ENCODE measurements around the gene ZNF292.
"Not testable (repeated sequence)": the region's sequence is repeated elsewhere in the genome, so short reads cannot be mapped to it uniquely, and the experiment has no call there.

ZNF292 gene

DNA sequence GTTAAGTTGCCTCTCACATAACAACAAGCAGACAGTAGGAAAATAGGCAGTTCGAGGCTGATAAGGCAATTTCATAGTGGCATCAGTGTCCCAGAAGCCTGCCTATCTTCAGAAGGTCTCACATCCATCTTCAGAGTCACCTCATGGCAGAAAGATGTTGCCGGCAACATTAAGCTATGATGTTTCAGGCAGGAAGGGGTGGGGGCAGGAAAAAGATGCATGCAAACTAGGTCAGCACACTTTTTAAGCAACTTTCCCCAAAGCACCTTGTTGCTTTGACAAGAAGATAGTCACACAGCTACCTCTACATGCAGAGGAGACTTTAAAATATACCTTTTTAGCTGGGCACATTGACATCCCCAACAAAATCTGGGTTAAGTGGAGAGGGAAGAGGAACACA is 123.8 kb downstream of the ZNF292 start:
- DNase-seq, result no peak

DNA sequence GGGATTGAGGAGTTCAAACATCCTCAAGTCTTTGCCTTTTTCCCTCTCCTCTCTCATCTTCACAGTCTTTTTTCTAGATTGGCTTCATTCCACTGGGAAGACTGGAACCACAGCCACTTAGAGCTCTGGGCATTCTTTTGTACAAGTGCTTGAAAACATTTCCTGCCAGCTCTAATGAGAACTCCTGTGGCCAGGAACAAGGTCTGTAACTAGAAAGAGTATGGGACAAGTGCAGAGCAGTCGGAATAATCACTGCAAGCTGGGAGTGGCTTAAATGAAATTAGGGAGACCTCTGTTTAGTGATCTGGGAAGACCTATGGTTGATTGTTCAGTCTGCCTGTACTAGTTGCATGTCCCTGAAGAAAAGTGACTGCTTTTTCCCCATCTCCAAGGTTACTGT is 126.1 kb downstream of the ZNF292 start:
- DNase-seq, result no peak

DNA sequence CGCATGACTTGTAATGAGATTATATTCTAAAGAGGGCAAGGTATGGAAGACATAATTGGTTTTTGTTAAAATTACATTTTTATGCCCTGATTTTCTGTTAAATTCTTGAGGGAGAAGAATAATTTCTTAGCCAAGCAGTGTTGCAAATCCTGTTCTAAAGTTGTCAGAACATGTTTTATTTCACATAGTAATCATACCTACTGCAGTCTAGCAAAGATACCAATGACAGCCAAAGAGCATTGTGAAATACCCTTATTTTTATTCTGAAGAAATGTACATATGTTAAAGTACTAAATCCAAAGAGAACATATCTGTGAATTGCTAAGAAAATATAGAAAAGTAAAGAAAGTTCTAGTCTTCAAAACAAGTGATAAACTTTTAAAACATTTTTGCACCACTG is 127.4 kb downstream of the ZNF292 start:
- no peak for DNase-seq

DNA sequence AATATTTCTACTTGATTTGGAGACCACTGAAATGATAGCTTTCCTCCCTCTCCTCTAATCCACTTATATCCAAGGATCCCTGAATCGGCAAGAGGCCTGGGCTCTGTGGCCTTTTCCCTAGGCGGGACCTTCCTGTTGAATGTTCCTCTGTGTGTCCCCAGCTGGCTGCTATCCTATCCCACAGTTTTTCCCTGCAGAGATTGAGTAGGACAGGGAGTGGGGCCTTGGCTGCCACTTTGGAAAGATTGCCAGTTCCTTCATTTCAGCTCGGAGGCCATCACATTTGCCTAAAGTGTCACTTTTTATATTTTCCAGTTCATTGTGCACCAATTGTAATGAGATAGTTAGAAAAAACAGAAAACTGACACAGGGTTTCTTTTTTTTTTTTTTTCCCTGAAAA is 128.1 kb downstream of the ZNF292 start:
- DNase-seq, result no peak

DNA sequence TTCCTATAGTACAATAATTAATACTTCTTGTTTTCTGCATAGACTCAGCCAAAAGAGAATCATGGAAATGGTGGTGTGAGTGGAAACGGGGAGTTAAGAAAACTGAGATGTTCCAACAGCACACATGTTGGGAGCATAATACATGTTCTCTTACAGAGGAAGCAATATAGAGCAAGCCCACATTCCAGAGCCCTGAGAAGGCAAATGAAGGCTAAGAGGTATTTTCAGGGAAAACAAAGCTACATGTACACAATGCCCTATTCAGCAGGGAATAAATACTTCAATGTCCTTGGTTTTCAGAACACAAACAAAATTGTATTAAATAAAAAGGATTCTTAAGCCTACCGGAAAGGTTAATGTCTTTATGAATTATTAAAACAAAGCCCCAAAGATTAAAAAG is 131.9 kb downstream of the ZNF292 start:
- DNase-seq, result no peak

DNA sequence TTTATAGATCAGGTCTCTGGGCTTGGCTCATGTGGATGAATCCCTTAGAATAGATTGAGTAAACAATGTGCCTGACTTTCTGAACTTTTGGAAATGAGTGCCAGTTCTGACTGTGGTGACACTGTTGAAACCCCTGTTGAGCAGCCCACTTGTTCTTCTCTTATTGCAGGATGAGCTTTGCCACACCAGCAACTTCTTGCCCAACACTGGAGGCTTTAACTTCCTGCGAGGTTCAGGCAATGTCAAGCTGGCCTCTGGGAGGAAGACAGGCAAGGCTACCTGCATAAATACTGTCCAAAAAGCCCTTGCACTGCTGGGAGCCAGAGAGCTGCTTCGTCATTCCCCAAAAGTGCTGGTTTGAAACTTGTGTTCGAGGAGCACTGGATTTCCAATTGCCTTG is 134.2 kb downstream of the ZNF292 start:
- DNase-seq, result no peak

DNA sequence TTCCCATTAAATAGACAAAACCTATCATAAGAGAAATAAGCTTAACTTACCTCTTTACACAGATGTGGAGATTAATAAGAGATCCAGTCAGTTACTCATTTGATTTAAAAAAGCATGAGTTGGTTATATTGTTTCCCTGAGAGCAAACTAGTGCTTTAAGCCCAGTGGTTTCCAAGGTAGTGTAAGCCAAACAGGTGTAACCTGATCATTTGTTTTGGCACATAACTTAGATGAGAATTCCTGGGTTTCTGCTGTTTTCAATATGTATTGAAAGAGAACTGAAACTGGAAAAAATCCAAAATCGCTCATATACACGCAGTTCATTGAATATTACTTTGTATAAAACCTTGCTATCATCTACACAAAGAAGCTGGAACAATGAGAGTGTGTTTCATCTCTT is 136.5 kb downstream of the ZNF292 start:
- no peak for DNase-seq

DNA sequence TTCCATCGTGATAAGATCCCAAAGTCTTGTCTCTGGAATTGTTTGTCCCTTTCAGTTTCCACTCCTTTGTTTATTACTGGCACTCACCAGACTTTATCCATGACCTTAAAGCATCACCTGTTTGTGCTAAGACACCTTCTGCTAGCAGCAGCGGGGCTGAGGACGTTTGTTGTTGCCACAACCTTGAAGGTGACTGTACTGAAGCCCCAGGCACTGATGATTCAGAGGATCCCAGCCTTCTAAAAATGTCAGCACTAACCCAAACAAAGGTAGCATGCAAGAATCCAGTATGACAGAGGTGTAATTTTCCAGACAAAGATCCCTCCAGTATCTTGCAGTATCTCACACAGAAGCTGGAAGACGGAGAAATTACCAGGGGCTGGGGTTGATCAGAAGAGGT is 138.2 kb downstream of the ZNF292 start:
- DNase-seq, result no peak

DNA sequence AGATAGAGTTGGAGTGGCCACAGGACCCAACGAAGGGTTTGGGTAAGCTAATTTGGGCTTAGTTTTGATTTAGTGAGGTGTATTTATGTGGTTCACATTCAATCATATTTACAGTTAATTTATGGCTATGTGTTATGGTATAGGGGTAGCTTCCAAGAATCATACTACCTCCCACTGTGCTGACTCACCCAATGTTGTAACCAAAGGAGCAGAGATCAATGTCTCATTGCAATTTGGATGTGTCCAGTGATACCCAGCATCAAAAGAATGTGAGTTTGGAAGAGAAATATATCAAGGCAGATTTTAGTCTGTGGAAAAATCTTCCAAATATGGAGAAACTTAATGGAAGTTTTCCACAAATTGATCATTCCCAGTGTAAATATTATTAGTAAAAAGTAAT is 141.8 kb downstream of the ZNF292 start:
- DNase-seq, result no peak

DNA sequence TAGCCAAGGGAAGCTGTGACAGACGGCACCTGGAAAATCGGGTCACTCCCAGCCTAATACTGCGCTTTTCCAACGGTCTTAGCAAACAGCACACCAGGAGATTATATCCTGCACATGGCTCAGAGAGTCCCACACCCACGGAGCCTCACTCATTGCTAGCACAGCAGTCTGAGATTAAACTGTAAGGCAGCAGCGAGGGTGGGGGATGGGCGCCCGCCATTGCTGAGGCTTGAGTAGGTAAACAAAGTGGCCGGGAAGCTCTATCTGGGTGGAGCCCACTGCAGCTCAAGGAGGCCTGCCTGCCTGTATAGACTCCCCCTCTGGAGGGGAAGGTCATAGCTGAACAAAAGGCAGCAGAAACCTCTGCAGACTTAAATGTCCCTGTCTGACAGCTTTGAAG is 145.9 kb downstream of the ZNF292 start:
- not testable (repeated sequence) for DNase-seq

DNA sequence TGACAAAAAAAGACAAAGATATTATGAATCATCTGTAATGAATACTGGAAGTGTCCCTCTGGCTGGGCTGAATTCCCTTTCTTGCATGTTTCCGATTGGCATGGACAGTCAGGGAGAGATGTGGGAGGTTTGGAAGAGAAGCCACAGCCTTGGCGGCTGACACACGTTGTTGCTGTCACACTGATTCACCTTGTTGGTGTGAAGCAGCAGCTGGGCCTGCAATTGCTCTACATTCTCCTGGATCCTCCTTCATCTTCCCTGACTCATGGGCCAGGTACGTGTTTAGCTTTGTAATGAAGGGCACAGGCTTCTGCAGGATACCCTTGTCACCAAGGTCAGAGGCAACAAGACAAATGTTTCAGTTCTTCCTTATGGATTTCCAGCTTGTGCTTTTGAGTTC is 153.6 kb downstream of the ZNF292 start:
- no peak for DNase-seq

DNA sequence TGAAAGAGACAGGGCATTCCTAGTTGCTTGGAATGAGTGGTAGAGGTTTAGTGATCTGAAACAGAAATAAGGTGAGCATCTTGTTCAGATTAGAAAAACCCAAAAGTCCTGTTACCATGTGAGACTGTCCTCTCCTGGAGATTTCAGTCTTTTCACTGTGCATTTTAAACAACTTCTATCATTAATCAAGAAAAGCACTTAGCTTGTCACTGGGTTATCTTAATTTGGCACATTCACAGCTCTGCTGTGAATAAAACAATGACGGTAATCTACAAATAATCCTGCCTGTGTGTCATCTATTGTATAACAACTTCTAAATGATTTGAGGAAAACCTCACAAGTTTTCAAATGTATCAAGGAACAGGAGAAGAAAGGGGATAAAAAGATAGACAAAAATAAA is 157.5 kb downstream of the ZNF292 start:
- DNase-seq, result no peak
